ENCODE results near the gene RFTN1.

The RFTN1 gene

GRCh38 chr3:16528581-16528993 lies 15.1 kb upstream of the RFTN1 start:
- no peak for DNase-seq (ENCODE audit: low read depth in 4 of 4, low spot score in 1 of 4)

- DNase-seq (ENCODE audit: low read depth in 4 of 4, low spot score in 1 of 4): no peak
These were observed 14.6 kb upstream of the RFTN1 start for GRCh38 chr3:16528106-16528505.

GRCh38 chr3:16524196-16524595 lies 10.7 kb upstream of the RFTN1 start:
- DNase-seq (ENCODE audit: low read depth in 4 of 4, low spot score in 1 of 4): no peak

DNA sequence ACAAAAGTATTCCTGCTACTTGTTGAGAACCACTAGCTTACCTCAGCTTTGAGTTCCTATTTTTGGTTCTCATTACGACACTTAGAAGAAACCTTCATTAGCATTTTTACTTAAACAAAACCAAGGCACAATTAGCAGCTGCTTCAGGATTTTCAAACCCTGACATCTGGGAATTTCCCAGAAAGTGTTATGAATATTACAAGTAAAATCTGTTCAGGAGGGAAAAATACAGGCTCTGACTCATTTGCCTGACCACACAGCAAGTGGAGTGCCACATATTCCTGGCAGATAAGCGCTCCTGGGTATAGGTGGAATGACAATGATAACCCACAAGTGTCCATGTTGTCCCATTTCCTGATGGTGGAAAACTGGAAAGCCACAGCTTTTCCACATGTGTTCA lies 10.3 kb upstream of the RFTN1 start:
- no peak for DNase-seq (ENCODE audit: low read depth in 4 of 4, low spot score in 1 of 4)

- DNase-seq (ENCODE audit: low read depth in 4 of 4, low spot score in 1 of 4): no peak
These were observed 9.3 kb upstream of the RFTN1 start for GRCh38 chr3:16522834-16523233.

DNA sequence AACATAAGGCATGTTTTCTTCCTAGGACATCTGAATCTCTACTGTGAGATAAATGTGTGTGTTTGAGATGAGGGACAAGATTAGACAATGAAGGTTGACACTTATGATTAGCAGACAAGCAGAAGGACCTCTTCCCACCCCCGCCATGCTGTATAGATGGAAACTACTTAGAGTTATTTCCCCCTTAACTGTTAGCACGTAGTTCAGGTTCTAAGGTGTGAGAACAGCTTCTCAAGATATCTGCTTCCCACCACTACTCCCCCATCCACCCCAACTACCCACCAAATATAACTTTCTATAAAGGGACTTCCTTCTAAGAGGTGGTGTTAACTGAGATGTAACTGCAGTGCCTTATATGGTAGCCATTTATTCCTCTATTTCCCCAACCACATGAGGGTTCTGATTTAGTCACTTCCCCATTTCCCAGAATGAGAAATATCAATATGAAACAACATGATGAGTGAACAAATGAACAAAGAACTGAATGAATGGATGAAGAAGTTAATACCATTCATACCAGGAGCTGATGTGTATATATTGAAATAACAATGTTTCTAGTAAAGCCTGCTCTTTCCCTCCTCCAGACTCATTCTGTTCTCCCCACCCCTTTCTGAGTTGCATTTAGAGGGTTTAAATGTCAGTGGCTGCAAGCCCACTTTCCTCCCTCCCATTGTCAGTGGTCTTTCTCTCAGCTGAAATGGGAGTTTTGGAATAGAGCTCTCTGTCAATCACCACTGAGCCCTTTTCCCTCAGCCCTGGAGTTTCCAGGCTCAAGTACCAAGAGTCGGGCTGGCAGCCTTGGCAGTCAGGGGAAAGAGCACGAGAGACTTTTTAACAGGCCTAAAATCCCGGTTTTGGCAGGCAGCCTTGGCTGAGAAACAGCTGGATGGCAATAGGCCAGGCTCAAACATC lies 7.7 kb upstream of the RFTN1 start:
- DNase-seq (ENCODE audit: low read depth in 4 of 4, low spot score in 1 of 4): no peak

DNA sequence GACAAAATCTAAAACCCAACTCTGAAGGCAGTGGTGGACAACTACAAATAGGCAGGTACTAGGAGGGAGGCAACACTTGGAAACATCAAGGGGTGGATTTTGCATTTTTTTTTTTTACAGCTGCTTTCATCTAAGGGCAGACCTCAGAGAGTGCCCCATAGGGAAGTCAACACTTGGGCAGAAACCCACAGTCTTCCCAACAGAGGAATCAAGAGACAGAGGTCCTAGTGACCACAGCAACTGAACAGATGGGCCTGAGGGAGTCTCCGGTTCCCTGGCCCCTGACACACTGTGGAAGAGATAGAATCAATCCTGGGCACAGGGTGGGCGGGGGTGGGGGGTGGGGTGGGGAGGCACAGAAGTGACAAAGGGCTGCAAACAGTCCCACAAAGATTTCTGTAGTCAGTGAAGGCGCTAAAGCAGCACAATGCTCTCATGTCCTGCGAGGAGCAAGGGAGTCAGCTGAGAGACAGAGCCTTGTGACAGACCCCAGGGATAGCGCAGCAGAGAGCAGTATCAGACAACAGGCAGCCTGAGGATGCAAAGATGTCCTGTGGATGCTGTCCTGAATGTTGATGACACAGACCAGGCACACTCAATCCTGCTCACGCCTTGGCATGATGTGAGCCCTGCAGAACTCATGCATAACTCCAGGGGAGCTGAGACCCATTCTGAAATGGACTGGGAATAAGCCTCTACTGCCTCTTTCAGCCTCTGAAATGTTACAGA lies 6.9 kb upstream of the RFTN1 start:
- no peak for DNase-seq (ENCODE audit: low read depth in 4 of 4, low spot score in 1 of 4)

DNA sequence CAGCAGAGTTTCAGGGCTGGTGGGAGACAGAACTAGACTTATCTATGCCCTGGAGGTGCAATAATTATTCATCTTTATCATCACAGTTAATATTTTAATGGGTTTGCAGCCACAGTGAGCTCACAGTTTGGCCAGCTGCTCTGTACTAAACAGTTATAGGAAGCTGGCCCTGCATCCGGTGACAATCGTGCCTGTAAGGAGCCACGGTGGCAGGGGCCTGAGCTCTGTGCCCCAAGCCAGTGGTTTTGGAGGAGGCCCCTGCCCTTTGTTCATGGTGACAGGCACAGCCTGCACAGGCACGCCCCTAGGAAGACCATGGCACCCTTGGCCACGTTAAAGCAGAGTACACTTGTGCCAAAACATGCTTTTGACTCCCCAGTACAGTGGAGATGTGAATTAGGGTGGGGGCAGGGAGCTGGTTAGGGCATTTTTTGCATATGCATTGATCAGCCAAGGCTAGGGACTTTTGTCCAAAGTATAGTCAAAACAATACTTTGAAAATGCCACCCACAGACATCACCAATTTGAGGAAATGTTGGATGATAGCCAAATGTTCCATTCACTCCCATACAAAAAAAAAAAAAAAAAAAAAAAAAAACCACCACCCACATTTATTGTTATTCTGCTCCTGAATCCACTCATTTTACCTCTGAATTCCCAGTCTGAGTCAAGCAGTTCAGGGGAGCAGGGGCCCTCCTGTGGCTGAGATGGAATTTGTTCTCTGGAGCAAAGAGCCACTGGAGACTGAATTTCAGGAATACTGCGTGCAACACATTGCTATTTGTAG lies 3.4 kb upstream of the RFTN1 start:
- no peak for DNase-seq (ENCODE audit: low read depth in 4 of 4, low spot score in 1 of 4)

DNA sequence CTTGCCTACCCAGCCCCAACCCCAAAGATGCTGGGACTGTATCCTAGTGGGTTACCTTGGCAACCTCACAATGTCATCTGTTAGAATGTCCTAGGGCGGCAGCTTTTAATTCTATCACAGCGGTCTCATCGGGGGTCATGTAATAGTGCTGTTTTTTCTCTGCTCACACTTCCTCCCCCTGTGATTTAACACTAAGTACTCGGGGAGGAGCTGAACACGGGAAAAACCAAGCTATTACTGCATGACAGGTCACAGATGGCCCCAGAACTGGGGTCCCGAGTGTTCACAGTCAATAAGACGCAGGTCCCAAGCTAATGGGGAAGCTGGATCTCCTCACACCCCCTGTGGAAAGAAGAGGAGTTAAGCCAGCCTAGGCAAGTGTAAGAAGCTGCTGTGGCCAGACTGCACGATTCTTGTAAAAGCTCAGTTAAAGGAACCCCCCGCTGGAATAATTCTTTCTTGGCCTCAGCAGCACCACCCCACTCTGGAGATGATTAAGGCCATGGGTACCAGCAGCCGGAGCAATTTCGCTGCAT lies 2.5 kb upstream of the RFTN1 start:
- no peak for DNase-seq (ENCODE audit: low read depth in 4 of 4, low spot score in 1 of 4)

GRCh38 chr3:16514755-16515353 lies 1.4 kb upstream of the RFTN1 start:
- no peak for DNase-seq (ENCODE audit: low read depth in 4 of 4, low spot score in 1 of 4)

GRCh38 chr3:16514021-16514700 lies 662 bp upstream of the RFTN1 start:
- no peak for DNase-seq (ENCODE audit: low read depth in 4 of 4, low spot score in 1 of 4)

- DNase-seq (ENCODE audit: low read depth in 4 of 4, low spot score in 1 of 4): peak in 2 of 4 experiments; percentile 16 to 28
These were observed 911 bp downstream of the RFTN1 start for GRCh38 chr3:16512435-16513140.

DNA sequence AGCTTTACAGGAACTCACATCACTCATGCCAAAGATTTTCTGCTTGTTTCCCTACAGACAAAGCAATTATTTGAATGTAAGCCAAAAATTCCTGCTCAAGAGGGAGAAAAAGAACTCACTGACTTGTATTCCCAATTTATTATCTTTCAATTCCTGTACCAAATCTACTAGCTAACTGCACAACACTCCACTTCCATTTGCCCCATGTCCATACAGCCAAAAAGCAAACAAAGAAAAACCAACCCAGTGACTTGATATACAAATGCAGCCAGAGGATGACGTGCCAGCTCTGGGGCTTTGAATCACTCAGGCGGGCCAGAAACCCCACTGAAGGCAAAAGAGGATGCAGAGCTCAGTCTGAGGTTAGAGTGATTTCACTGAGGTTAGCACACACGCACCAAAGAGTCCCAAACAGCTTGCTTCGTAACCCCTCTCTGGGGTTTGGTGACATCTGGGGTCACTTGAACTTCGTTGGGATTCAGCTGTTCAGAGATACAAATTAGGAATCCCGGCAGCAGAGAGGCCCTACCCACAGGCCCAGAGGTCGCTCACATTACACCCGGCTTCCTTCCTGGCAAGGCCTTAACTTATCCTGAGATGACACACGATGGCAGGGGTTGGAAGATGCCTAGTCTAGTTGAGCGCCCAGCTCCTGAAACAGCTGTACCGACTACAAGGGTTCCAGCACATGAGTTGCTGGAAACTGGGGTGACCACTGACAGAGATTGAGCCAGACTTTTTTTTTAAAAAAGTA lies 1.6 kb downstream of the RFTN1 start:
- peak; percentile 45 to 71 (median 60) for DNase-seq (ENCODE audit: low read depth in 4 of 4, low spot score in 1 of 4)

DNA sequence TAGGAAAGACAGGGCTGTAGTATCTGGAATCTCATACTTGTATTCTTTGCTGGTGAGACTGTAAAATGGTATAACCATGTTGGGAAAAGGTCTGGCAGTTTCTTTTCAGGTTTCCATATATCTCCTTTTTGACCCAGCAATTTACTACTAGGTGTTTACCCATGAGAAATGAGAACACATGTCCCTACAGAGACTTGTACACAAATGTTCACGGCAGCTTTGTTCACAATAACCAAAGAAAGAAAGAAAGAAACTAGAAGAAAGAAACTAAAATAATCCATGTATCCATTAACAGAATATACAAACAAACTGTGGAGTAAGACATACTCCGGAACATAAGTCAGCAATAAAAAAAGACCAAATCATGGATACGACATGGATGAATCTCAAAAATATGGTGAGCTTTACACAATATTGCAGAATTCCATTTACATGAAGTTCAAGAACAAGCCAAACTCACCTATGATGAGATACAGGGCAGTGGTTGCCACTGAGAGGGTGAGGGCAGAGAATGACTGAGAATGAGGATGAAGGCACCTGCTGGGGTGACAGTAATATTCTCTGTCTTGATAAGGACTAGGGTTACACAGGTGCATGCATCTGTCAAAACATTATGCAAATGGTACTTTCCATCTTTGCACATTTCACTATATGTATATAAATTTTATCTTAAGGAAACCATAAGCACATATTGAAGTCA lies 2.7 kb downstream of the RFTN1 start:
- no peak for DNase-seq (ENCODE audit: low read depth in 4 of 4, low spot score in 1 of 4)

DNA sequence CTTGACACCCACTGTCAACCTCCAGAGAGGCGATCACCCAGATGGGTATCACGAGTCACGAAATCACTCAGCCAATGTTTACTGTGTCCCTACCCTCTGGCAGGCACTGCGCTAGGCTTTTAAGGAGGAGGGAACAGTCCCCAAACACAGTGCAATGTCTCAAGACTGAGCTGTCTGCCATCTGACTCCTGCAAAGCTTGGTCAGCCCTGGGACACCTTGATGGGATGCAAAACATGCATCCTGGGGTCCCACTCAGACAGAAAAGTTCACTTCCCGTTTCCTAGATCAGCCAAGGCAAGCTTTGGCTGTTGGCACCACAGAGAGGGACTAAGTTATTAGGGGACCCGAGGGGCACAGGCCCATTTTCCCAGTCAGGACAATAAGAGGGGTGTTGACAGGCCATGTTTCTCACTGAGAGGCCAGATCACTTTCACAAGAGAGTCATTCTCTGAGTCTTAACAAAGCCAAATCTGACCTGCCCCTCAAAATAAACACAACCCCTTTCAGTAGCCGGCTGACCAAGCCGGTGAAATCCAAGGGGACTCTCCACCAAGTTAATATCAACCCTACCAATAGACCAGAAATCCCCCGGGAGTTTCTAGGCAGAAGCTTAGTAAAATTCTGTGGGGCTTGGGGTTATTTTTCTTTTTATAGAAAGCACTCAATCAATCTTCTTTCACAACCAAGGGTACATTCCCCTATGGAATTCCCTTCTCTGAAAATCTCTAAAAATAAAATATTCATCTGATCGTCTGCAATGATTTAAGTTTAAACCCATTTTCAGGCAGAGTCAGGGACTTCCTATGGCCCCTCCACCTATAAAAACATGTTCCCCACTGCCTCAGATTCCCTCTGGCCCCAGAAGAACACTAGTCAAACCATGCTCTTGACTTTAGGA lies 3.5 kb downstream of the RFTN1 start:
- DNase-seq (ENCODE audit: low read depth in 4 of 4, low spot score in 1 of 4): no peak

DNA sequence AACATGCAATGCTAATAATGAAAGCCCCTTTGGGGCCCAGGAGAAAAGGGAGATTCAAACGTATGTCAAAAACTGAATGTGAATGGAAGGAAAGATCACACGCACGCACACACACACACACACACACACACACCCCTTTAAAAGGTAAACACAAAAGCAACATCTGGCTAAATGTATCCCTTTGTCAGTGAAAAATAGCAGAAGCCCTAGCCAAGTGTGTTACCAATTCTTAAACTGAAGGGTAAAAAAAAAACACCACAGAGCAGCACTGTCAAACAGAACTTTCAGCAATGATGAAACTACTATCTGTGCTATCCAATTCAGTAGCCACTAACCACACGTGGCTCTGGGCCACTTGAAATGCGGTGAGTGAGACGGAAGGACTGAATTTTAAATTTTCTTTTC lies 4.9 kb downstream of the RFTN1 start:
- no peak for DNase-seq (ENCODE audit: low read depth in 4 of 4, low spot score in 1 of 4)

DNA sequence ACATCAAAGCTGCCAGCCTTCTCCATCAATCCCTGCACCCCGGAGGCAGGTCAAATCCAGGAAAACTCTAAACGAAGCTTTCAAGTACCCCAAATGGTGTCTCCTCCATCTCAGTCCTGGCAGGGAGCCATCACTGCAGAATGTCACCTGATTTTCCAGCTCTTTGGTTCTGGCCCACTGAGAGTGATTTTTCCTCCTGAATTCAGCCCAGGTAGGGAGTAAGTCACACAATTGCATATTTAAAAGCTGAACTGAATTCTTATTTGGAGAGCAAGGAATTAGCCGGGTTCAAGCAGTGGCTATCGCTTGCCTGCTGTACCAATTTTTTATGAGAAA lies 5.3 kb downstream of the RFTN1 start:
- DNase-seq (ENCODE audit: low read depth in 4 of 4, low spot score in 1 of 4): no peak

All from stimulated activated CD4-positive, alpha-beta T cell treated with anti-CD3 and anti-CD28 coated beads, Interleukin-1b, Interleukin-23, amount 100 ng/mL, for 24 hours (primary cell).